Hepatic stellate cell (primary cell): ENCODE measurements around the gene ANKRA2.

Source experiments
- DNase-seq: peaks from one replicate; pipeline ENCODE4 v3.0.0; 2011; ENCODE audit warnings: low spot score

ANKRA2 gene, protein sequence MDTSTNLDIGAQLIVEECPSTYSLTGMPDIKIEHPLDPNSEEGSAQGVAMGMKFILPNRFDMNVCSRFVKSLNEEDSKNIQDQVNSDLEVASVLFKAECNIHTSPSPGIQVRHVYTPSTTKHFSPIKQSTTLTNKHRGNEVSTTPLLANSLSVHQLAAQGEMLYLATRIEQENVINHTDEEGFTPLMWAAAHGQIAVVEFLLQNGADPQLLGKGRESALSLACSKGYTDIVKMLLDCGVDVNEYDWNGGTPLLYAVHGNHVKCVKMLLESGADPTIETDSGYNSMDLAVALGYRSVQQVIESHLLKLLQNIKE

GRCh38 chr5:73565139-73565968 lies at the start of gene ANKRA2, which contains the start of gene UTP15:
Gene ANKRA2, minus strand, starts transcription at chr5:73565639. Its CDS starts 2,758 bp downstream, at chr5:73562881.
Gene UTP15, plus strand, starts transcription at chr5:73565743. Its CDS starts 1,602 bp downstream, at chr5:73567345.
- peak; percentile 80 for DNase-seq

GRCh38 chr5:73615085-73615484 lies 49.6 kb upstream of the ANKRA2 start:
- DNase-seq, result no peak

- no peak for DNase-seq
These were observed 47.4 kb upstream of the ANKRA2 start for GRCh38 chr5:73612799-73613198.

DNA sequence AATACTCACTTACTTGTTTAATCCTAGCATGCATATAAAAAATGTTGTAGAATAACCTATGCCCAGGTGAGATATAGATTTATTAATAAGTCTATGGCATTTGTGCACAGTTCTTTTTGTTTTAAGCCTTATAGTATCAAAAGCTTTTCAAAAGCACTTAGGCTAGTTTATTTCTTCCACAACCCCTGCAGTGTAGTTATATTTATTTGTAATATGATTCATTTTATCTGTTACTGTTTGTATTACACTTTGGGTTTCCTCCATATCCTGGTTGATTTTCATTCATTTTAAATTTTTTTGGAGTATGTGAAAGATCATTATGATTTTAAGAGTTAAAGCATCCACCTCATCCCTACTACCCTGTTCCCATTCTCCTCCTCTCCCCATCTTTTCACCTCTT lies 41.8 kb upstream of the ANKRA2 start:
- no peak for DNase-seq

DNA sequence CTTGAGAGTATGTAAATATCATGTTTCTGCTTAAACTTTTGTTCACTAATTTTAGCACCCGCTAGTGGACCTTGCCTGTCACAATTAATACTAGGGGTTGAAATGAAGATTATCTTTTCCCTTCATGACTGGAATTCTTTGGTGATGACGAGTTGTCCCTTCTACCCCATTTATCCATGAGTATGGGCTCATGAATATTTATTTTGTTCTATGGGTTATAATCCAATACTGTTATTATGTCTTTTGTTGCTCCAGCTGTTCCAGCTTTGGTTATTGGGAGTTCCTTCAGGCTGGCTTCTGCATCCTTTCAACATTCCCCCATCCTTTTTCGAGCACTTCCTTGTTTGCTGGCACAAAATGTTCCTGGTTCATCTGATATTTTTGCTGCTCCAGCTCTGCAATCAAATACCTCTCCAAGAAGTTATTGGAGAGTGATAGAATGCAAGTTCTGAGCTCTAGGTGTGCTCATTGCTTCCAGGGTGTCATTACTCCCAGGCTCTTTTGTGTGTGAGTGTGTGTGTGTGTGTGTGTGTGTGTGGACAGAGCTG lies 40.8 kb upstream of the ANKRA2 start:
- DNase-seq, result no peak

- no peak for DNase-seq
These were observed 40.0 kb upstream of the ANKRA2 start for GRCh38 chr5:73605223-73606087.

- DNase-seq, result no peak
These were observed 38.6 kb upstream of the ANKRA2 start for GRCh38 chr5:73603998-73604397.

- DNase-seq, result no peak
These were observed 33.9 kb upstream of the ANKRA2 start for GRCh38 chr5:73599380-73599779.

GRCh38 chr5:73596705-73597328 lies 31.4 kb upstream of the ANKRA2 start:
- no peak for DNase-seq

GRCh38 chr5:73592551-73592950 lies 27.1 kb upstream of the ANKRA2 start:
- DNase-seq, result no peak

GRCh38 chr5:73591698-73592501 lies 26.5 kb upstream of the ANKRA2 start:
- DNase-seq, result no peak

DNA sequence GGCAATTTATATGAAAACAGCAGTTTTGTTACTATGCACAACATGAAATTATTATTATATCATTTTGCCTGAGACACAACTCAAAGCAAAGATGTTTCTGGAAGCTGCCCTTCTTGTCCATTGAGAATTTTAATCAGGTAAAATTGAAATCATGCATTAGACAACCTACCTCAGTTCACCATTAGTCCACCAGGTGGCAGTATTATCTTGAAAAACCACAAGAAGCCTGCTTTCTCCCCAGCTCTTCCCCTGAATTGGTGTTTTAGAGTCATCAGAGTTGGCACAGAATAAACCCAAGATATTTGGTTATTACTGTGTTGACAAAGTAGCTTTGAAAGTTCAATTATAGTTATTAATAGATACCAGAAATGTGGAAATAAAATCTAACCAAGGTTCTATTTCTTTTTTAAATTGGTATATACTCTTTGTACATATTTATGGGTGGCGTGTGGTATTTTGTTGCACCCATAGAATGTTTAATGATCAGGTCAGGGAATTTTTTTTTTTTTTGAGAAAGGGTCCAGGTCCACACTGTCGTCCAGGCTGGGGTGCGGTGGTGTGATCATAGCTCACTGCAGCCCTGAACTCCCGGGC lies 25.8 kb upstream of the ANKRA2 start:
- DNase-seq, result peak; percentile 46

GRCh38 chr5:73587923-73588322 lies 22.5 kb upstream of the ANKRA2 start:
- no peak for DNase-seq

- no peak for DNase-seq
These were observed 17.1 kb upstream of the ANKRA2 start for GRCh38 chr5:73582285-73583145.

DNA sequence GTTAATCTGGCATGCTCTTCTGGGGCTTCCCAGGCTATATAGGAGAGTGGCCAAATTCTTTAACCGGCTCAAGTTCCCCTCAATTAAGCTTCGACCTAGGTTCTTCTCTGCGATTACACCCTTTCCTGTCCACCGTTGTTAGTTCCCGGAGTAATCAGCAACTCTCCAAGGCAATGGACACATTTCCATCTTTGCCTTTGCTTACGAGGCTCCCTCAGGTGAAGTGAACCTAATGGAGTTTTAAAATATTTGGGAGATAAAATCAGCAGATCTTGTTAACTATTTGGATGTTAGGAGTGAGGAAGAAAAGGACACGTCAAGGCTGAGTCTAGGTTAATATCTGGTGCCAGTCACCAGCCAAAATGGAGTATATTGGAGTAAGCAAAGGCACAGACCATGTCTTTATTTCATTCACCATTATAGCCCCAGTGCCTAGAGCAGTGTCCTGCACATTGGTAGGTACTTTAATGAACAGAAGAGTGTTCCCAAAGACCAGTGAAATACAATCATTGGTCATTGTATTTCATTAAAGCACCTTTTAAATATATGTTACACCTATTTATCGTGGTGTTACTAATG lies 619 bp upstream of the ANKRA2 start:
- no peak for DNase-seq

DNA sequence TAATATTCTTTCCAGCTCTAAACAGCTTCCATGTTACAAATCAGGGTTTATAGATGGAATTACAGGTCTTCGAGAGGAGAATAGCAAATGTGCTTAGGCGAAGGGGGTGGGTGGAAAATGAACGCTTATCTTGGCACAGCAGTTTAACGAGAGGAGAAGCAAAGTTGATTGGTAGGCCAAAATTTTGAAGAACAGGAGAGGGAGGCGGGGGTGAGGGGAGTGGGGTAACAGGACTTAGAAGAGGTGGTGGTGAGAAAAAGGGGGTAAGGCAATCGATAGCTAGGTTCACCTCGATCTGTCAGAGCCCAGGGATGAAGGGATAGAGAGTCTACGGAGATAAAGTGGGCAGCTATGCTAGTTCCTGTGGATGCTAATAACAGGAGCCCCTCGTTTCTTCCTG lies 764 bp downstream of the ANKRA2 start:
- DNase-seq, result no peak

DNA sequence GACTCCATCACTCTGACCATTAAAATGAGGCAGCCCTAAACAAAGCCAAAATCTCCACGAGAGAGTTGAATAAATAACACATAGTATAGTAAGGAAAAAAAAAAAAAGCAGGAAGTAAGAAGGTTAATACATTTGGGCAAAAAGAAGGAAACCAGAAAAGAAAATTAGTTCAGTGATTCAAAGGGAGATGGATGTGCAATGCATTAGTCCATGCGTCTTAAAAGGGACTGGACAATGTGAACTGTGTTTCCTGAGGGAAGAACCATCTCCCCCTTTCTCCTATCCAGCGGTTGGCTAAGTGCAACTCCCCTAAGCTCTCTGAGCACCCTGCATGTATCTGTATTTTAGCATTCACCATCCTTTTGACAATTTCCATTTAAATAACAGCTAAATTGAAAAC lies 1.4 kb downstream of the ANKRA2 start:
- no peak for DNase-seq

DNA sequence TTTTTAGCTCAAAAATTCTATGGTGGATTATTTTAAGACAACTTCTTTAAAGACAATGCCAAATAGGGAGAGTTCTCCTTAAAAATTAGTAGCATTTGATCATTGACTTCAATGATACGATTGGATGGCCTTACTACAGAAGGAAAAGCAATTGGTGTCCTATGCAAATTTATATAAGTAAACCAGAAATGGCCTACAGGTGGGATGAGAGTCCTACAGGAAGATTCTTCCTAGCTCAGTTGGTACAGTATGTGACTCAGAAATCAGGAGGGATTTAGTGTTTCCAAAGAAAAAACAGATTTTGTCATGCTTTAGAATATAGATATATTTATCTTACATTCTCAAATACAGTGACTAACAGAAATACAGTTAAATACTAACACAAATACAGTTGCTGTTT lies 6.5 kb downstream of the ANKRA2 start:
- no peak for DNase-seq

DNA sequence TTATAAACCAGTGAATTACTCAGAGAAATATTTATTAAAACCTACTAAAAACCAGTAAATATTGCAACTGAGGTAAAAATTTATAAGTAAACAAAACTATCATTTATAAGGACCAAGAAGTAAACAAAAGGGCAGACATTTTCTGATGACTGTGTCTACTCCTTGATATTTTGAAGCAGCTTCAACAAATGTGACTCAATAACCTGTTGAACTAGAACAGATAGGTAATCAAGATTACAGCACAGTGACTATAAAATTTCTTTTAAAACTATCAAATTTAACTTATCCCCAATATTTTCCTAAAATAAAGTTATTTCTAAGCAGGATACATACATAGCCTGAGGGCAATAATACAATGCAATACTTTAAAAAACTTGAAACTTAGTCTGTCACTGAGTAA lies 12.8 kb downstream of the ANKRA2 start:
- no peak for DNase-seq
